Measurements from ENCODE around the gene DLL3.
"Not testable (repeated sequence)": the region's sequence is repeated elsewhere in the genome, so short reads cannot be mapped to it uniquely, and the experiment has no call there.

Gene DLL3

GRCh38 chr19:39498798-39499642 lies at the start of gene DLL3:
Gene DLL3 (plus strand): TSS chr19:39498947. CDS start chr19:39498975, 28 bp downstream.
- no peak for DNase-seq (ENCODE audit: low read depth, low spot score)

GRCh38 chr19:39449116-39449797 lies 49.5 kb upstream of the DLL3 start:
- no peak for DNase-seq (ENCODE audit: low read depth, low spot score)

GRCh38 chr19:39451257-39451656 lies 47.5 kb upstream of the DLL3 start:
- DNase-seq (ENCODE audit: low read depth, low spot score): not testable (repeated sequence)

DNA sequence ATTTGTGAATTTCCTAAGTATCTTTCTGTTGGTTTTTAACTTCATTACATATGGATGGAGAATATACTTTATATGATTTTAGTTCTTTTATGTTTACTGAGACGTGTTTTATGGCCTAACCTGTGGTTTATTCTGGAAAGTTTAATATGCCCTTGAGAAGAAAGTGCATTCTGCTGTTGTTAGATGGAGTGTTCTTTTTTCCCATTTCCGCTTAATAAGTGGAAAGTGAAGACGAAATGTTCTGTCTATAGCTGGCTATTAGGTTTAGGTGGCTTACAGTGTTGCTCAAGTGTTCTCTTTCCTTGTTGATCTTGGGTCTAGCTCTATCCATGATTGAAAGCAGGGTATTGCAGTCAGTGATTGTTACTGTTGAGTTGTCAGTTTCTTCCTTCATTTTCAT lies 35.3 kb upstream of the DLL3 start:
- no peak for DNase-seq (ENCODE audit: low read depth, low spot score)

DNA sequence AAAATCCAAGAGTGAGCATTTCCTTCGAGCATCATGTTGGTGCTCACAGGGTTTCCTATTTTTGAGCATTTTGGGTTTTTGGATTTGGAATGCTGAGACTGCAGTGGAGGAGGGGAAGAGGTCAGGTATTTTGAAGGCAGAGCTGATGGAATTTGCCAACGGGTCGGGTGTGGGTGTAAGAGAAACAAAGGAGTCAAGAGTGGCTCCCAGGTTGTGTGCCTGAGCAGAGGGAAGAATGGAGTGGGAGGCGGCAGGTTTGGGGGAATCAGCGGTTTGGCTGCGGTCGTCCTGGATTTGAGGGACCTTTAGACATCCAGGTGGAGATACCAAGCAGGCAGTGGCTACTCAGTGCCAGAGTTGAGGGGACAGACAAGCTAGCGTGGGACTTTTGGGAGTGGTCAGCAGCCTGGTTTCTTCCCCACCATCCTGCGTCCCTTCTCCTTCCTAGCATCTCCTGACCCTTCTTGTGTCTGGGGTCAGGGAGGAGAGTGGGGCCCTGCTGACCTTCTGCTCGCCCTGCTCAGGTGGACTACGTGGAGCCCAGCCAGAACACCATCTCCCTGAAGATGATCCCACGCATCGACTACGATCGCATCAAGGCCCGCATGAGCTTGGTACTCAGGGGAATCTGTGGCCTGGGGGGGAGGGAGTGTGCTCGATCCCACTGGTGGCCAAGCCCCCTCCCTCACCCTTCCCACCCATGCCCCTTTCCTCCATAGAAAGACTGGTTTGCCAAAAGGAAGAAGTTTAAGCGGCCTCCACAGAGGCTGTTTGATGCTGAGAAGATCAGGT lies 32.6 kb upstream of the DLL3 start:
- DNase-seq (ENCODE audit: low read depth, low spot score): no peak

GRCh38 chr19:39467941-39468340 lies 30.8 kb upstream of the DLL3 start:
- DNase-seq (ENCODE audit: low read depth, low spot score): no peak

GRCh38 chr19:39469036-39469435 lies 29.7 kb upstream of the DLL3 start:
- no peak for DNase-seq (ENCODE audit: low read depth, low spot score)

DNA sequence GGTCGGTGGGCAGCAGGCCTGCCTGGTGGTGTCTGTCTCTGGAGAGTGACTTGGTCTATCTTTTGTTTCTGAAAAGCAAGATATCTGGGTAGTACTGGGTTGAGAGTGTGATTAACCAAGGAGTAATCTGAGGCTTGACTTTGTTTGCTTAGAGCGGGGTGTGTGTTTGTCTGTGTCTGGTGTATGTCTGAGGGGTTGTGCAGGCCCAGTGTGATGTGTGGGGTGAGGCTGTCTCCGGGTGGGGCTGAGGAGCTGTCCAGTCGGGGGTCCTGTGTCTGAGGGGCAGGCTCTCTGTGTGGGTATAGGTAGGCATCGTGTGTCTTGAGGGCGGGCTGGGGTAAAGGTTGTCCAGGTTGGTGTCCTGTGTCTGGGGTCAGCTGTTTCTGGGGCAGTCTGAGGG lies 29.2 kb upstream of the DLL3 start:
- DNase-seq (ENCODE audit: low read depth, low spot score): no peak

- no peak for DNase-seq (ENCODE audit: low read depth, low spot score)
These were observed 27.9 kb upstream of the DLL3 start for GRCh38 chr19:39470724-39471339.

GRCh38 chr19:39471756-39472536 lies 26.8 kb upstream of the DLL3 start:
- DNase-seq (ENCODE audit: low read depth, low spot score): no peak

DNA sequence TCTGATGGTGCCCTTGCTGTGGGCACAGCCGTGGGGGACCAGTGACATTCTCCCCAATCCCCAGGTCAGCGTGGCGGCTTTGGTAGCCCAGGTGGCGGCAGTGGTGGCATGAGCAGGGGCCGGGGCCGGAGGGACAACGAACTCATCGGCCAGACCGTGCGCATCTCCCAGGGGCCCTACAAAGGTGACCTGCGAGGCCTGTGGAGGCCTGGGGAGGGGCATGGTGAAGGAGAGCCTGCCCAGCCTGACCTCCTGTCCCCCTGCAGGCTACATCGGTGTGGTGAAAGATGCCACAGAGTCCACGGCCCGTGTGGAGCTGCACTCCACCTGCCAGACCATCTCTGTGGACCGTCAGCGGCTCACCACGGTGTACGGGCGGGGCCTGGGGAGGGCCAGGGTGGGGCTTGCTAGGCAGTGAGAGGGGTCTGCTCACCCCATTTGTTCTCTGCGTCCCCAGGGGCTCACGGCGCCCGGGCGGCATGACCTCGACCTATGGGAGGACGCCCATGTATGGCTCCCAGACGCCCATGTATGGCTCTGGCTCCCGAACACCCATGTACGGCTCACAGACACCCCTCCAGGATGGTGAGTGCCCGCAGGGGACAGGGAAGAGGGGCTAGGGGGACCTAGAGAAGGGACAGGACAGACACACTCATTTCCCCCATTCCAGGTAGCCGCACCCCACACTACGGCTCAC lies 25.9 kb upstream of the DLL3 start:
- no peak for DNase-seq (ENCODE audit: low read depth, low spot score)

DNA sequence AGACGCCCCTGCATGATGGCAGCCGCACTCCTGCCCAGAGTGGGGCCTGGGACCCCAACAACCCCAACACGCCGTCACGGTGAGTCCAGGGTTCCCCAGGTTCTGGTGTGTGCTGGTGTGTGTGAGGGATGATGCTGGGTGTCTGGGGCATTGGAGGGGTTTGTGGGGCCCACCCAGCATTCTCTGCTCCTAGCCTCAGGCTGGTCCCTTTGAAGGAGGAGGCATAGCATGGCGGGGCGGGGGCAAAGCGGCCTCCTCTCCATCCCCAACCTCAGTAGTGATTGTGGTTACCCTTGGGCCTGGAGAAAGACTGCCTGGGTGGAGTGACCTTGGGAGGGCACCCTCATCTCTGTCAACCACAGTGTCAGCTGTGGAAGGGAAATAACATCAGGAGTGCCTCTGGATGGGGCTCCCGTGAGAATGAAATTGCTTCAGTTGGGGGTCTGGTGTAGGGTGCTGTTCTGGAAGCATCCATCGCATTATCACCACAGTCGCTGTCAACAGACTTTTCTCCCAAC lies 25.2 kb upstream of the DLL3 start:
- DNase-seq (ENCODE audit: low read depth, low spot score): no peak

- DNase-seq (ENCODE audit: low read depth, low spot score): no peak
These were observed 24.6 kb upstream of the DLL3 start for GRCh38 chr19:39474139-39474620.

DNA sequence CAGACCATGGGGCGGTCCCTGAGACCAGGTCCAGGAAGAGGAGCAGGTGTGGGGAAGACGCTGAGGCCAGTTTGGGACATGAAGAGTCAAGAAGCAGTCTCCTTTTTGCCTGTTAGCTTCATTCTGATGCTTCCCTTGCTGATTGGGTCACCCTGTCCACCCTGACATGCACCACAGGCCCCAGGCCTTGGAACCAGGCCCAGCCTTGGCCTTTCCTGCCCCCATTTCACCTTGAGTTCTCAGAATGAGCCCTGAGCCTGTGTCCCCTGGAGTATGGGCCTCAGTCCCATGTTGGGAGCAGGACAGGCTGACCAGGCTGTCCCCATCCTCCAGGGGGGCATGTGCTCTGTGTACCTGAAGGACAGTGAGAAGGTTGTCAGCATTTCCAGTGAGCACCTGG lies 23.0 kb upstream of the DLL3 start:
- DNase-seq (ENCODE audit: low read depth, low spot score): no peak

DNA sequence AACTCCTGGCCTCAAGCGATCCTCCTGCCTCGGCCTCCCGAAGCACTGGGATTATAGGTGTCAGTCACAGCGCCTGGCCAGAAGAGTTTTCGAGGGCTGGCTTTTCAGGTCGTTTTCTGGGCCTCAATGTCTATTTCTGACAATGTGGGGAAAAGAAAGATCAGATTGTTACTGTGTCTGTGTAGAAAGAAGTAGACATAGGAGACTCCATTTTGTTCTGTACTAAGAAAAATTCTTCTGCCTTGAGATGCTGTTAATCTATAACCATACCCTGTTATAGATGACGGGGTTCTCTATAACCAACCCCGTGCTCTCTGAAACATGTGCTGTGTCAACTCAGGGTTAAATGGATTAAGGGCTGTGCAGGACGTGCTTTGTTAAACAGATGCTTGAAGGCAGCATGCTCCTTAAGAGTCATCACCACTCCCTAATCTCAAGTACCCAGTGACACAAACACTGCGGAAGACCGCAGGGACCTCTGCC lies 19.4 kb upstream of the DLL3 start:
- not testable (repeated sequence) for DNase-seq (ENCODE audit: low read depth, low spot score)

DNA sequence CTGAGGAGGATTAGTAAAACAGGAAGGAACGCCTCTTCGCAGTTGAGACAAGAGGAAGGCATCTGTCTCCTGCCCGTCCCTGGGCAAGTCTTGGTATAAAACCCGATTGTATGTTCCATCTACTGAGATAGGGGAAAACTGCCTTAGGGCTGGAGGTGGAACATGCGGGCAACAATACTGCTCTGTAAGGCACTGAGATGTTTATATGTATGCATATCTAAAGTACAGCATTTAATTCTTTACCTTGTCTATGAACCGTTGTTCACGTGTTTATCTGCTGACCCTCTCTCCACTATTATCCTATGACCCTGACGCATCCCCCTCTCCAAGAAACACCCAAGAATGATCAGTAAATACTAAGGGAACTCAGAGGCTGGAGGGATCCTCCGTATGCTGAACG lies 18.8 kb upstream of the DLL3 start:
- no peak for DNase-seq (ENCODE audit: low read depth, low spot score)

GRCh38 chr19:39480337-39481228 lies 18.2 kb upstream of the DLL3 start, which contains the start of gene TIMM50:
Gene TIMM50 (plus strand): TSS chr19:39480838. CDS start chr19:39480854, 16 bp downstream.
- peak; percentile 94 for DNase-seq (ENCODE audit: low read depth, low spot score)

- no peak for DNase-seq (ENCODE audit: low read depth, low spot score)
These were observed 17.6 kb upstream of the DLL3 start for GRCh38 chr19:39481229-39481545.

- no peak for DNase-seq (ENCODE audit: low read depth, low spot score)
These were observed 17.1 kb upstream of the DLL3 start for GRCh38 chr19:39481676-39482075.

All from iPS DF 19.7 (cell line).